HL-60 (cell line): ENCODE data around the gene AK9.
A peak's percentile ranks its signal among the peaks of the same experiment; 100 is the strongest.

Experiments used
- CTCF ChIP-seq: IDR thresholded peaks from one replicate; pipeline ENCODE4 v1.5.1; 2011; ENCODE audit warnings: low read length, control low read depth, inconsistent platforms; ENCODE audit not compliant: insufficient read depth
- GABPA ChIP-seq: IDR thresholded peaks from 2 replicates; pipeline ENCODE4 v1.6.1; 2012; ENCODE audit warnings: low read depth
- POLR2AphosphoS5 ChIP-seq: IDR thresholded peaks from 2 replicates; pipeline ENCODE4 v1.6.1; 2012; ENCODE audit warnings: low read depth
- REST ChIP-seq: IDR thresholded peaks from 2 replicates; pipeline ENCODE4 v1.6.1; 2012; ENCODE audit warnings: low read depth; ENCODE audit not compliant: insufficient replicate concordance
- SPI1 ChIP-seq: IDR thresholded peaks from 2 replicates; pipeline ENCODE4 v1.6.1; 2012; ENCODE audit warnings: low read depth, mild to moderate bottlenecking, borderline replicate concordance

GRCh38 chr6:109595998-109596397, 95.0 kb downstream of the AK9 start:
- TF ChIP-seq CTCF (peak; percentile 13), POLR2AphosphoS5 (no peak), REST (no peak), GABPA (no peak), SPI1 (no peak)
